ENCODE measurements around the gene LENG8.

Gene LENG8

DNA sequence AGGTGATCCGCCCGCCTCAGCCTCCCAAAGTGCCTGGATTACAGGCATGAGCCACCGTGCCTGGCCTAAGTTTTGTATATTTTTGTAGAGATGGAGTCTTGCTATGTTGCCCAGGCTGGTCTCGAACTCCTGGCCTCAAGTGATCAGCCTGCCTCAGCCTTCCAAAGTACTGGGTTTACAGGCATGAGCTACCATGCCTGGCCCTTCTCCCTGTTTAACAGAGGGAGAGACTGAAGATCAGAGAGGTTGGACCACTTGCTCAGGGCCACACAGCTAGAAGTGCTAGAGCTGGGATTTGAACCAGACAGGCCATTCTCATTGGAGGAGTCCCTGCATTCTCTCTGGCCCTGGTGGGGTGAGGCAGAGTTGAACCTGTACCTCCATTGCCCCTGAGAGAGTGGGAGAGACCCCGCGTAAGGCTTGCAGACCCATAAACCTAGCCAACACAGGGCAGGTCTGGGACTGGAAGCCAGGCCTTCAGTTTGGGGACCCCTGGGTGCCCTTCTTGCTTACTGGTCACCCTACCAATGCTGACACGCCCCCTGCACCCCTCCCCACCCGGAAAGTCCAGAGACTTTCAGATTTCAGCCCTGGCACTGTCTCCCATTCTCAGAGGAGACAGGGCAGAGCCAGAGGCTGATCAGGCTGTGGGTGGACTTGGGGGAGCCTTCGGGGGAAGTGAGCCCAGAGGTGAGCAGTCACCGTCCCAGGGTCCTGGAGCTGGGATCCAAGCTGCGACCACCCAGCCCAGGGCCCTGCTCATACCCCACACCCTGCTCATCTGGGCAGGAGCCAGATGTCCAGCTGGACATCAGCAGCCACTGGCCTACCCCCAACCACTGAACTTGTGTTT lies 20.4 kb upstream of the LENG8 start:
- no peak overlapping the region for H3K27ac Mint-ChIP-seq
- DNase-seq (ENCODE audit: low spot score) = no peak
- H3K4me1 Mint-ChIP-seq (ENCODE audit: low read depth) = peaks cover 4% of the 10 kb centered on the region
- no peak overlapping the region for H3K4me3 Mint-ChIP-seq
- H3K36me3 Mint-ChIP-seq (ENCODE audit: low read depth) = no peaks in the 10 kb centered on the region
- peaks cover 7% of the 10 kb centered on the region for H3K27me3 Mint-ChIP-seq (ENCODE audit: low read depth)
- no peaks in the 10 kb centered on the region for H3K9me3 Mint-ChIP-seq

DNA sequence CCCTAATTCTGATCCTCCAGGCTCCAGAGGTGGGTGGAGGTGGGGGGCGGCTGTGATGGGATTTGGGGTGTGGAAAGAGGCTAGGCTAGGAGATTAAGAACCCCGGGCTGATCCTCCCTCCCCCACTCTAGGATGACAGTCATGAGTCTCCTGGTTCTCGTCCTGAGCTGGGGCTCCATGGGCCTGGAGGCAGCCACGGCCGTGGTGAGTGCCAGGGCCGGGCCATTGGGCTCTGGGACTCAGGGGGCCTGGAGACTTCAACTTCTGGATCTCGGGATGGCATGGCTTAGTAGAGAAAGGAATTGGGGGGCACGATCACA lies 19.9 kb upstream of the LENG8 start:
- H3K9me3 Mint-ChIP-seq = no peaks in the 10 kb centered on the region
- no peaks in the 10 kb centered on the region for H3K36me3 Mint-ChIP-seq (ENCODE audit: low read depth)
- peak overlapping the region; percentile 5 for H3K27ac Mint-ChIP-seq
- peaks cover 4% of the 10 kb centered on the region for H3K4me1 Mint-ChIP-seq (ENCODE audit: low read depth)
- DNase-seq (ENCODE audit: low spot score) = no peak
- peaks cover 7% of the 10 kb centered on the region for H3K27me3 Mint-ChIP-seq (ENCODE audit: low read depth)
- H3K4me3 Mint-ChIP-seq = no peak overlapping the region

DNA sequence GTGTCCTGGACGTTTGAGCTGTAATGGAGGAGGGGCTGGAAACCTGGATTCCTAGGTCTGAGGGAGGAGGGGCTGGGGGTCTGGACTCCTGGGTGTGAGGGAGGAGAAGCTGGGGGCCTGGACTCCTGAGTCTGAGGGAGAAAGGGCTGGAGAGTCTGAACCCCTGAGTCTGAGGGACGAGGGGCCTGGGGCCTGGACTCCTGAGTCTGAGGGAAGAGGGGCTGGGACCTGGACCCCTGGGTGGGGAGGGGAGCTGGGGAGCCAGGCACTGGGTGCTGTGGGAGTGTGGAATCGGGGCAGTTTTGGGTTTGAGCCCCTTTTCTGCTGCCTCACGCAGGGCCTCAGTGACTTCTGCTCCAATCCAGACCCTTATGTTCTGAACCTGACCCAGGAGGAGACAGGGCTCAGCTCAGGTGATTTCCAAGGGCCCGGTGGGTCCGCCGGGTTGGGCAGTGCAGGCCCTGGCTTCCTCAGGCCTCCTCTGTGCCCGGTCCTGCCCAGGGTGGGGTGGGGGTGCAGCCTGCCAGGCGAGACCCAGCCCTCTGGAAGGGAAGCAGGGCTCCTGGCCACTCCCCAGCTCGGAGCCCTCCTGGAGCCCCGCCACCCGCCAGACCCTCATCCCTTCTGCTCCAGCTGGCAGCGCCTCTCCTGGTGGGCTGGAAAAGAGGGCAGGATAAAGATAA lies 19.3 kb upstream of the LENG8 start:
- Mint-ChIP-seq H3K4me1 (ENCODE audit: low read depth) (peaks cover 4% of the 10 kb centered on the region), H3K27me3 (ENCODE audit: low read depth) (peaks cover 7% of the 10 kb centered on the region), H3K36me3 (ENCODE audit: low read depth) (no peaks in the 10 kb centered on the region), H3K9me3 (no peaks in the 10 kb centered on the region), H3K27ac (peak overlapping the region; percentile 5), H3K4me3 (no peak overlapping the region)
- DNase-seq (ENCODE audit: low spot score) = no peak

DNA sequence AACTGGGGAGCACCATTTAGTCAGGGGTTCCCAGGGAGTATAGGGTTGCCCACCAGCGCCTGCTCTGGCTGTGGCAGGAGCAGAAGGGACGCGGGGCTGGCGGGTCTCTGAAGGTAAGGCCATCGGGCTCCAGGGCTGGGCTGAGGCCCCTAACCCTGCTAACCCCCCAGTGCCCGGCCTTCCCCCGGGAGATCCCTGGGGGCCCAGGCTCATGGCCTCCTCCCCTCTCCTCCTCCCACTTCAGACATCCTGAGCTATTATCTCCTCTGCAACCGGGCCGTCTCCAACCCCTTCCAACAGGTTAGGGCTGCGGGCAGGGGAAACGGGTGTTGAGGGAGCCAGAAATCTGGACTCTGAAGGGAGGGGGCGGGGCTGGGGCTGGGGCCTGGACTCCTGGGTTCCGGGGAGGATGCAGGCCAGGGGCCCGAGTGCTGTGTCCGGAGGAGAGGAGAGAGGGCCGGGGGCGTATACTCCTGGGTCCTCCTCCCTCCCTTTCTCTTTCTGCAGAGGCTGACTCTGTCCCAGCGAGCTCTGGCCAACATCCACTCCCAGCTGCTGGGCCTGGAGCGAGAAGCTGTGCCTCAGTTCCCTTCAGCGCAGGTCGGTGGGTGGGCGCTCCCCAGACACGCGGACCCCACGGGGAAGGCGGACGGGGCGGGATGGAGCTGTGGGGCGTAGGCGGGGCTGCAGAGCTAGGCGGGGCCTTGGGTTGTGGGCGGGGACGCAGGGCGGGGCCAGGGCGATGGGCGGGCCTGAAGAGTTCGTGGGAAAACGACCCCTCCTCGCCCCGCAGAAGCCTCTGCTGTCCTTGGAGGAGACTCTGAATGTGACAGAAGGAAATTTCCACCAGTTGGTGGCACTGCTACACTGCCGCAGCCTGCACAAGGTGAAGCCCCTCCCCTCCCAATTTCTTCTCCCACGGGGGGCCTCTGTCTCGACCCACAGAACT lies 18.4 kb upstream of the LENG8 start:
- DNase-seq (ENCODE audit: low spot score) = no peak
- Mint-ChIP-seq H3K4me1 (ENCODE audit: low read depth) (peaks cover 9% of the 10 kb centered on the region), H3K9me3 (no peaks in the 10 kb centered on the region), H3K27ac (no peak overlapping the region), H3K36me3 (ENCODE audit: low read depth) (no peaks in the 10 kb centered on the region), H3K4me3 (peak overlapping the region; percentile 38), H3K27me3 (ENCODE audit: low read depth) (peaks cover 7% of the 10 kb centered on the region)

DNA sequence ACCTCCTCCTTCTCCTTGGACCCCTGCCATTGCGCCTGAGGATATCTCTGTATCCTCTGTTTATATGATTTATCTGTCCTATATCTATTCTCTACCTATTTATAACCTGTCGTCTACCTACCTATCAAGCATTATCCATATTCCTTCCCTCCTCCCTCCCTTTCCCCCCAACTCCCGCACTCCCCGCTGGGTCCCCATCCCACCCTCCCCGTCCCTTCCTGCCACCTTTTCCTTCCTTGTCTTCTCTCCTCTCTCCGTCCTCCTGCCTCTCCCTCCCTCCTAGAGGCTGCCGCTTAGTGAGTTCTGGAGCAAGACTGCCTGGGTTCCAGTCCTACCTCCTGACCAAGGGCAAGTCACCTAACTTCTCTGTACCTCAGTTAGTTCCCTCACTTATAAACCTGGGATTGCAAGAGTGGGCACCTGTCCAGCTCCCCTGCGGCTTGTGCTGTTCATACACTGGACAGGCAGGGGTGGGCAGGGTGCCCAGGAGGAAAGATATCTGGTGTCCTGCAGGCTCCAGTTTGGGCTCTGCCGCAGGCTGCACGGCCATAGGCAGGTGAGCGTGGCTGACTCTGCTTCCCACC lies 17.7 kb upstream of the LENG8 start:
- Mint-ChIP-seq H3K36me3 (ENCODE audit: low read depth) (no peaks in the 10 kb centered on the region), H3K9me3 (no peaks in the 10 kb centered on the region), H3K4me1 (ENCODE audit: low read depth) (peaks cover 9% of the 10 kb centered on the region), H3K27ac (no peak overlapping the region), H3K4me3 (no peak overlapping the region), H3K27me3 (ENCODE audit: low read depth) (peaks cover 5% of the 10 kb centered on the region)
- no peak for DNase-seq (ENCODE audit: low spot score)

DNA sequence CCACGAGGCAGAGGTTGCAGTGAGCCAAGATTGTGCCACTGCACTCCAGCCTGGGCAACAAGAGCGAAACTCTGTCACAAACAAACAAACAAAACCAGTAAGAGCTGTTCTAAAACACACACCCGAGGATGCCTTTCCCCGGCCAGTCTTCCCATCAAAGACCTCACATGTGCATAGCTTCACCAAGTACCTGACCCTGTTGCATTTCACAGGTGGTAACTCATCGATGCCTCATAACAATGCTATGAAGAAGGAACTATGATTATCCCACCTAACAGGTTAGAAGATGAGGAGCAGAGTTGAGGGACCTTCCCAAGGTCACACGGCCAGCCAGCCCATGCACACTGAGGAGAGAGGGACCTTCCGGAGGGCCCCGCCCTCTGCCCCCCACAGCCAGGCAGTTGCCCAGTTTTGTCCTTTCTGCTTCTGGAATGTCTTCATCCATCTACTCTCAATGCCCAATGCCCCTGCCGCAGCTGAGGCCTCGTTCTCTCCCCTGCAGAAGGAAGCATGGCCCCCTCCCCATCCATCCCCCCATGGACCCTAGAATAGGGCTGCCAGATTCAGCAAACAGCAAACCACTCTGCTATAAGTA lies 16.8 kb upstream of the LENG8 start:
- no peak for DNase-seq (ENCODE audit: low spot score)
- Mint-ChIP-seq H3K27me3 (ENCODE audit: low read depth) (peaks cover 5% of the 10 kb centered on the region), H3K9me3 (no peaks in the 10 kb centered on the region), H3K4me3 (no peak overlapping the region), H3K27ac (peak overlapping the region; percentile 50), H3K36me3 (ENCODE audit: low read depth) (peaks cover 1% of the 10 kb centered on the region), H3K4me1 (ENCODE audit: low read depth) (peaks cover 6% of the 10 kb centered on the region)

DNA sequence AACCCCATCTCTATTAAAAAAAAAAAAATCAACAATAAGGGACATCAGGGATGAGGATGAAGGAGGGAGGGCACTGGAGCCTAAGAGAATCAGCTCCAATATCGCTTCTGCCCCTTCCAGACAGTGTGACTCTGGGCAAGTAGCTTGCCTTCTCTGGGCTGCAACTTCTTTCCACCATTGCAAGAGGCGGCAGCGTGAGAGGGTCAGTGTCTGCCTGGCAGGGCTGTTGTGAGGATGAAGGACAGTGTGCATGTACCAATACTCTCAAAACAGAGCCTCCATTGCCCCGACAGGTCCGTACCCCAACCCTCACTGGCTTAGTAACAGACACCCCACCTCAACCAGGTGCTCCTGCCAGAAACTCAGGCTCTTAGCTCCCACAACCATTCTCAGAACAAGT lies 15.3 kb upstream of the LENG8 start:
- no peak overlapping the region for H3K4me3 Mint-ChIP-seq
- peaks cover 5% of the 10 kb centered on the region for H3K27me3 Mint-ChIP-seq (ENCODE audit: low read depth)
- H3K9me3 Mint-ChIP-seq = no peaks in the 10 kb centered on the region
- peaks cover 6% of the 10 kb centered on the region for H3K4me1 Mint-ChIP-seq (ENCODE audit: low read depth)
- no peak overlapping the region for H3K27ac Mint-ChIP-seq
- DNase-seq (ENCODE audit: low spot score) = no peak
- peaks cover 1% of the 10 kb centered on the region for H3K36me3 Mint-ChIP-seq (ENCODE audit: low read depth)

DNA sequence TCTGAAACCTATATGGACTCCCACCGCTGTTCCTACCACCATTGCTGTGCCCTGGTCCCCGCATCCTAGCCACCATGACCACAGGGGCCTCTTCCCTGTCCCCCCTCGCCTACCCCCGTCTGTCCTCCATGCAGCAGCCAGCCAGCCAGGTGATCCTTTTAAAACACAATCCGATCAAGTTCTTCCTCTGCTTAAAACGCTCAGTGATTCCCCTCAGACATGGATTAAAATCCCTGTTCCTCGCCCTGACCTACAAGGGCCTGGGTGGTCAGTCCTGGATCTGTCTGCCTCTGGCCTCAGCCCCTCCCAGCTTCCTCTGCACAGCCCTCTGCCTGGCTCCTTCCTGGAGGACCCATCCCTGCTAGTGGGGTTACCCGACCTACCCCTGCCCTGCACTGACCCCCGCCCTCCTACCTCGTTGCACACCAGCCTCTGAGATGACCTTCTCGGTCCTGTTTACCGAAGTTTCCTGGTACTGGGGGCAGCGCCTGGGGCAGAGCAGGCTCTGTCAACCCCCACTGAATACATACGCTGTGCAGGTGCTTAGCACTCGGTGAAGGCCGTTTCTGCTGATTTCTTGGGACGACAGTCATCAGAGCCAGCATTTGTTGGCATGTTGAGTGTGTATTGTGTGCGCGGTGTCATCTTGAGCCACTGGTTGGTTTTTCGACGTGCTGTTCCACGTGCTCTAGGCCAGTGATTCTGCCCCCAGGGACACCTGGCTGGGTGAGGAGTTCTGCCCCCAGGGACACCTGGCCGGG lies 14.7 kb upstream of the LENG8 start:
- DNase-seq (ENCODE audit: low spot score) = no peak
- no peak overlapping the region for H3K27ac Mint-ChIP-seq
- H3K9me3 Mint-ChIP-seq = no peaks in the 10 kb centered on the region
- peaks cover 4% of the 10 kb centered on the region for H3K27me3 Mint-ChIP-seq (ENCODE audit: low read depth)
- peaks cover 1% of the 10 kb centered on the region for H3K36me3 Mint-ChIP-seq (ENCODE audit: low read depth)
- peaks cover 6% of the 10 kb centered on the region for H3K4me1 Mint-ChIP-seq (ENCODE audit: low read depth)
- H3K4me3 Mint-ChIP-seq = no peak overlapping the region

DNA sequence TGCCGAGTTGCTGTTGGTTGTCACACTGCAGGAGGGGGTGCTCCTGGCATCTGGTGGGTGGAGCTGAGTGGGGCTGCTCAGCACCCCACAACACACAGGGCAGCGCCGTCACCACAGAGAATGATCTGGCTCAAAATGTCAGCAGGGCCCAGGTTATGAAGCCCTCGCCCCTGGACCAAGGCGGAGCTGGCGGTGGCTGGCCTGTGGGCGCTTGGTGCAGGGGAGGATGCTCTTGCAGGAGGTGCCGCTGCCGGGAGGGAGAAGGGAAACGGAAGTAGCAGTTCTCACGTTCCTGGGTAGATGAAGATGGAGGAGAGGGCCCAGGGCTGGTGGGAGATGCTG lies 14.2 kb upstream of the LENG8 start:
- Mint-ChIP-seq H3K27me3 (ENCODE audit: low read depth) (peaks cover 2% of the 10 kb centered on the region), H3K4me3 (peak overlapping the region; percentile 5), H3K27ac (peak overlapping the region; percentile 38), H3K9me3 (no peaks in the 10 kb centered on the region), H3K4me1 (ENCODE audit: low read depth) (peaks cover 6% of the 10 kb centered on the region), H3K36me3 (ENCODE audit: low read depth) (peaks cover 1% of the 10 kb centered on the region)
- DNase-seq (ENCODE audit: low spot score) = no peak

DNA sequence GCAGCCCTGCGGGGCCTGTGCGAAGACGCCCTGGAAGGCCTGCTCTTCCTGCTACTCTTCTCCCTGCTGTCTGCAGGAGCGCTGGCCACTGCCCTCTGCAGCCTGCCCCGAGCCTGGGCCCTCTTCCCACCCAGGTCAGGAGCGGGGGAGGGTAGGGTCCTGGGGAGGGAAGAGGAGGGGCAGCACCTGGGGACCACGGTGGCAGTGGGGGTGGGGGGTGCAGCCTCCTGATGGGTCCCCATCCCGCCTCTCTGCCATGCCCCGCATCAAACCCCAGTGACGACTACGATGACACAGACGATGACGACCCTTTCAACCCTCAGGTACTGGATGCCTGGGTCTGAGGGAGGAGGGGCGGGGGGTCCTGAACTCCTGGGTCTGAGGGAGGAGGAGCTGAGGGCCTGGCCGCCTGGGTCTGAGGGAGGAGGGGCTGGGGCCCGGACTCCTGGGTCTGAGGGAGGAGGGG lies 13.4 kb upstream of the LENG8 start:
- no peak overlapping the region for H3K4me3 Mint-ChIP-seq
- peaks cover 2% of the 10 kb centered on the region for H3K27me3 Mint-ChIP-seq (ENCODE audit: low read depth)
- H3K27ac Mint-ChIP-seq = no peak overlapping the region
- H3K9me3 Mint-ChIP-seq = no peaks in the 10 kb centered on the region
- no peak for DNase-seq (ENCODE audit: low spot score)
- peaks cover 1% of the 10 kb centered on the region for H3K36me3 Mint-ChIP-seq (ENCODE audit: low read depth)
- peaks cover 6% of the 10 kb centered on the region for H3K4me1 Mint-ChIP-seq (ENCODE audit: low read depth)

DNA sequence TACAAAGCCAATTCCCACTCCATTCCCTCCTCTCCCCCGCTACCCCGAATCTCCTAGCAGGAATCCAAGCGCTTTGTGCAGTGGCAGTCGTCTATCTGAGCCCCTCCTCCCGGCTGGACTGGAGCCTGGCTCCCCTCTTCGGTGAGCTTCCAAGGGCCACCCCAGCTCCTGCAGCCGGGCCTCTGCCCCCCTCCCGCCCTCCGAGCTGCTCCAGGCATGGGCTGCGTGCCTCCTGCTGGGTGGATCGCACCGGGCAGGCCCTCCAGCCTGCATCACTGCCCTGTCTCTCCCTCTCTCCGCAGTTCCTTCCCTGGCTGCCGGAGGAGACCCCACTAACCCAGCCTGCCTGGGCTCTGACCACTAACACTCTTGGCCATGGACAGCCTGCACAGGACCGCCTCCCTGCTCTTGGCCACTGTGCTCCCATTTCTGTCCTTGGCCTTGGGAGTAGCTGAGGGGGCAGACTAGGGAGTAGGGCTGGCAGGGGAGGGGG lies 12.9 kb upstream of the LENG8 start:
- Mint-ChIP-seq H3K4me3 (no peak overlapping the region), H3K36me3 (ENCODE audit: low read depth) (peaks cover 3% of the 10 kb centered on the region), H3K4me1 (ENCODE audit: low read depth) (peaks cover 6% of the 10 kb centered on the region), H3K27me3 (ENCODE audit: low read depth) (peaks cover 2% of the 10 kb centered on the region), H3K9me3 (no peaks in the 10 kb centered on the region), H3K27ac (no peak overlapping the region)
- DNase-seq (ENCODE audit: low spot score) = no peak

DNA sequence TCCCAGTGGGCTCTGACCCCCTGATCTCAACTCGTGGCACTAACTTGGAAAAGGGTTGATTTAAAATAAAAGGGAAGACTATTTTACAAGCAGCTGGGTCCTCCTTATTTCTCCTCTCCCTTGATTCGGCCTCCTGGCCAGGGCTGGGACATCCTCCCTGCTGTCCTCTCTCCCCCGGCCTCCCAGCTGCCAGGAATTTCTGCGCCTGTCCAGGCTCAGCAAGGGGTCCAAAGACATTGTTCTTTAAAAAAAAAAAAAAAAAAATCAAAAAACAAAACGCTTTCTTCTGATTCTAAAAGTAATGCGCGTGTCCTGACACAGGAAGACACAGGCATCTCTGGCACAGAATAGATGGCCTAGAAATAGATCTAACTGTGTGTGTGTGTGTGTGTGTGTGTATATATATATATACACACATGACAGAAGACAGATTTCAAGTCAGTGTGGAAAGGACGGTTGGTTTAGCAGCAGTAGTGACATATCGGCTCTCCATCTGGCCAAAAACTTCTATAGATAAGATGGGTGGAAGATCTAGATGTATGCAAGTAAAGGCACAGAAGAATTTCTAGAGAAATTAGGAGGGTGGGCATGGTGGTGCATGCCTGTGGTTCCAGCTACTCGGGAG lies 12.3 kb upstream of the LENG8 start:
- DNase-seq (ENCODE audit: low spot score) = no peak
- H3K9me3 Mint-ChIP-seq = no peaks in the 10 kb centered on the region
- H3K4me3 Mint-ChIP-seq = no peak overlapping the region
- no peaks in the 10 kb centered on the region for H3K27me3 Mint-ChIP-seq (ENCODE audit: low read depth)
- peaks cover 5% of the 10 kb centered on the region for H3K4me1 Mint-ChIP-seq (ENCODE audit: low read depth)
- peaks cover 5% of the 10 kb centered on the region for H3K36me3 Mint-ChIP-seq (ENCODE audit: low read depth)
- no peak overlapping the region for H3K27ac Mint-ChIP-seq
